SK-N-SH (cell line): ENCODE measurements around the gene TEX19. TPM values are rescaled to one million over a fixed set of nuclear protein-coding genes. Genes with fewer than 3 reads are reported as not detected.

Source experiments
- CTCF ChIA-PET: fragments of 300-600, 350-600 bp; formaldehyde crosslinking; extraction: SDS; loops from one replicate; lab custom pipeline; 2021; lab: Yijun Ruan, JAX
- POLR2A ChIA-PET: fragments of 350-600 bp; sonication (Branson Sonifier 250); formaldehyde crosslinking; extraction: SDS; loops from one replicate; lab custom pipeline; 2020; ENCODE audit warnings: antibody characterized with exemption, inconsistent platforms; lab: Yijun Ruan, JAX
- DNase-seq: peaks from one replicate; pipeline ENCODE4 v3.0.0; 2012
- H2AFZ ChIP-seq: fragments of 200-600 bp; sonication (generic); 2 replicates; pipeline ENCODE4 v1.8.1; 2016; ENCODE audit warnings: antibody characterized with exemption, mild to moderate bottlenecking, low read depth
- H3F3A ChIP-seq: fragments of 200-600 bp; sonication (generic); replicated peaks from 2 replicates; pipeline ENCODE3; 2016; ENCODE audit warnings: antibody characterized with exemption, mild to moderate bottlenecking; ENCODE audit not compliant: insufficient read depth
- H3K27ac ChIP-seq, 2 experiments: fragments of 200-500 bp in 1 of 2; fragments of 200-600 bp in 1 of 2; sonication (Bioruptor generic) in 1 of 2; sonication (generic), shearing (Covaris generic) in 1 of 2; 2 replicates each; pipeline versions ENCODE4 v1.5.1 to v1.6.1; 2014 to 2016; ENCODE audit warnings: low read depth in 2 of 2, inconsistent platforms in 1 of 2, low read length in 1 of 2, mild to moderate bottlenecking in 1 of 2, mixed read lengths in 1 of 2
- H3K27me3 ChIP-seq: fragments of 200-600 bp; sonication (generic), shearing (Covaris generic); 2 replicates; pipeline ENCODE4 v1.6.1; 2016; ENCODE audit warnings: mixed run types; ENCODE audit not compliant: insufficient read depth
- H3K36me3 ChIP-seq, 2 experiments: fragments of 200-500 bp in 1 of 2; fragments of 200-600 bp in 1 of 2; sonication (Bioruptor generic) in 1 of 2; sonication (generic) in 1 of 2; replicated peaks in 1 of 2; 2 replicates each; pipeline versions ENCODE3 to v1.5.1; 2014 to 2016; ENCODE audit warnings: low read length in 1 of 2, mild to moderate bottlenecking in 1 of 2; ENCODE audit not compliant: insufficient read depth in 2 of 2, control insufficient read depth in 1 of 2
- H3K4me1 ChIP-seq, 2 experiments: fragments of 200-500 bp in 1 of 2; fragments of 200-600 bp in 1 of 2; sonication (Bioruptor generic) in 1 of 2; sonication (generic), shearing (Covaris generic) in 1 of 2; 2 replicates each; pipeline versions ENCODE4 v1.5.1 to v1.6.1; 2014 to 2016; ENCODE audit warnings: low read depth in 1 of 2, low read length in 1 of 2, mixed run types in 1 of 2; ENCODE audit not compliant: insufficient read depth in 2 of 2, control insufficient read depth in 1 of 2
- H3K4me2 ChIP-seq: fragments of 200-600 bp; sonication (generic), shearing (Covaris generic); 2 replicates; pipeline ENCODE4 v1.6.1; 2017; ENCODE audit warnings: mixed run types
- H3K4me3 ChIP-seq, 2 experiments: fragments of 200-500 bp in 1 of 2; fragments of 200-600 bp in 1 of 2; sonication (Bioruptor generic) in 1 of 2; sonication (generic), shearing (Covaris generic) in 1 of 2; 2 replicates each; pipeline versions ENCODE4 v1.5.1 to v1.8.1; 2014 to 2016; ENCODE audit warnings: low read depth in 2 of 2, inconsistent platforms in 1 of 2, low read length in 1 of 2, mild to moderate bottlenecking in 1 of 2, mixed read lengths in 1 of 2, moderate library complexity in 1 of 2
- H3K79me2 ChIP-seq: fragments of 200-600 bp; sonication (generic); 2 replicates; pipeline ENCODE4 v1.8.1; 2017; ENCODE audit warnings: mild to moderate bottlenecking; ENCODE audit not compliant: insufficient read depth
- H3K9ac ChIP-seq: fragments of 200-600 bp; sonication (generic); 2 replicates; pipeline ENCODE4 v1.6.1; 2017; ENCODE audit warnings: mixed run types
- H3K9me2 ChIP-seq: fragments of 200-600 bp; sonication (generic); 2 replicates; pipeline ENCODE4 v1.6.1; 2017; ENCODE audit warnings: mixed run types
- H3K9me3 ChIP-seq: fragments of 200-600 bp; sonication (generic); 2 replicates; pipeline ENCODE4 v1.6.1; 2017; ENCODE audit warnings: mixed run types, mild to moderate bottlenecking, moderate library complexity
- H4K20me1 ChIP-seq: fragments of 200-600 bp; sonication (generic); 2 replicates; pipeline ENCODE4 v1.6.1; 2017; ENCODE audit warnings: mild to moderate bottlenecking, mixed run types; ENCODE audit not compliant: insufficient read depth
- ELF1 ChIP-seq: IDR thresholded peaks from 2 replicates; pipeline ENCODE4 v1.4.0; 2012
- FOXJ3 ChIP-seq: sonication (generic); formaldehyde crosslinking; IDR thresholded peaks from 2 replicates; pipeline ENCODE4 v1.5.1; 2020; ENCODE audit warnings: mild to moderate bottlenecking, missing genetic modification reagents
- FOXM1 ChIP-seq: IDR thresholded peaks from 2 replicates; pipeline ENCODE4 v1.4.0; 2012; ENCODE audit warnings: low read depth, mild to moderate bottlenecking
- GABPA ChIP-seq: IDR thresholded peaks from 2 replicates; pipeline ENCODE4 v1.4.0; 2012; ENCODE audit warnings: low read depth, mild to moderate bottlenecking
- IRF3 ChIP-seq: fragments of 150-350 bp; IDR thresholded peaks from 2 replicates; pipeline ENCODE4 v1.6.1; 2016; ENCODE audit warnings: mild to moderate bottlenecking, low read depth, low read length
- MEF2A ChIP-seq: IDR thresholded peaks from 2 replicates; pipeline ENCODE4 v1.4.0; 2012; ENCODE audit warnings: low read depth, borderline replicate concordance
- MXI1 ChIP-seq: IDR thresholded peaks from 2 replicates; pipeline ENCODE4 v1.6.1; 2012; ENCODE audit warnings: mild to moderate bottlenecking, low read depth, low read length, improper control_type of control experiment
- NRF1 ChIP-seq: IDR thresholded peaks from 2 replicates; pipeline ENCODE4 v1.6.1; 2012; ENCODE audit warnings: low read depth, mild to moderate bottlenecking, low read length
- RAD21 ChIP-seq: IDR thresholded peaks from 2 replicates; pipeline ENCODE4 v1.6.1; 2012; ENCODE audit warnings: mild to moderate bottlenecking, low read length
- SMC3 ChIP-seq: IDR thresholded peaks from 2 replicates; pipeline ENCODE4 v1.6.1; 2012; ENCODE audit warnings: low read depth, low read length, improper control_type of control experiment
- TCF12 ChIP-seq: IDR thresholded peaks from 2 replicates; pipeline ENCODE4 v1.4.0; 2012
- WGBS: methylation state at CpG from one replicate; pipeline ENCODE4 v1.1.6; 2017; ENCODE audit warnings: low lambda C conversion rate; 5-methylcytosine and 5-hydroxymethylcytosine counted together
- polyA plus RNA-seq, 3 experiments: library from polyadenylated mRNA; depleted of rRNA; stranded (reverse); fragments of >200 nt; gene quantifications; 2 replicates each; pipeline ENCODE4 v1.2.3, GENCODE V29; 2012
- TF ChIP-seq, protein P1 (sequence below): fragments of 200-600 bp; sonication (generic); IDR thresholded peaks from 2 replicates; pipeline ENCODE4 v1.6.1; 2017; ENCODE audit warnings: antibody characterized with exemption, mild to moderate bottlenecking, moderate library complexity
- TF ChIP-seq, protein P2 (sequence below): IDR thresholded peaks from 2 replicates; pipeline ENCODE4 v1.4.0; 2012; ENCODE audit warnings: low read depth, borderline replicate concordance
- TF ChIP-seq, protein P3 (sequence below): fragments of 150-350 bp; IDR thresholded peaks from 2 replicates; pipeline ENCODE4 v1.6.1; 2017; ENCODE audit warnings: antibody characterized with exemption, low read length, low read depth, borderline replicate concordance

Gene TEX19
- 0.10 and 0.11 TPM in 2 replicates for polyA plus RNA-seq (2012; rRNA removed)
- 0.08 and 0.12 TPM in 2 replicates for polyA plus RNA-seq (2012; cell fraction: cytosol; rRNA removed)
- 0.08 and 0.11 TPM in 2 replicates for polyA plus RNA-seq (2012; cell fraction: nucleus; rRNA removed)

GRCh38 chr17:82358465-82359350 lies at the start of gene TEX19:
Gene TEX19 (plus strand): TSS chr17:82359247. CDS start chr17:82362151, 2,904 bp downstream.
- H3K9me3 ChIP-seq = no peaks in the 10 kb centered on the region
- no peaks in the 10 kb centered on the region for H3K79me2 ChIP-seq
- DNase-seq = peak; percentile 72
- H3K27ac ChIP-seq = peak within 1 kb of the TSS in 1 of 2 experiments; percentile 26; a peak in 1 of 4 replicates
- H3K4me1 ChIP-seq = peaks cover 0 to 8% of the 10 kb centered on the region in 2 experiments; a peak in 1 of 4 replicates
- H3K4me3 ChIP-seq = no peak within 1 kb of the TSS; a peak in 1 of 4 replicates
- no peaks in the 10 kb centered on the region for H4K20me1 ChIP-seq
- no peaks in the 10 kb centered on the region for H3K36me3 ChIP-seq
- H2AFZ ChIP-seq = peak within 1 kb of the TSS; percentile 25; the same call in 1 of the 2 replicates
- H3F3A ChIP-seq = peaks cover 9% of the 10 kb centered on the region
- POLR2A ChIA-PET = no interaction called here
- 69% methylated on average over 21 of the region's 21 CpGs for WGBS
- H3K9ac ChIP-seq = no peak within 1 kb of the TSS
- CTCF ChIA-PET = interaction anchor here (0.6 to 5.5 kb wide), 13 partner anchors 12 to 183 kb away, joined by 3 to 76 read pairs (median 5); partner anchors contain the start of gene HEXD
- TF ChIP-seq ELF1 = peak; percentile 41; the same call in 1 of the 2 replicates
- no peak for TF ChIP-seq FOXJ3 (CRISPR knock-in tag)
- TF ChIP-seq, protein P1, sequence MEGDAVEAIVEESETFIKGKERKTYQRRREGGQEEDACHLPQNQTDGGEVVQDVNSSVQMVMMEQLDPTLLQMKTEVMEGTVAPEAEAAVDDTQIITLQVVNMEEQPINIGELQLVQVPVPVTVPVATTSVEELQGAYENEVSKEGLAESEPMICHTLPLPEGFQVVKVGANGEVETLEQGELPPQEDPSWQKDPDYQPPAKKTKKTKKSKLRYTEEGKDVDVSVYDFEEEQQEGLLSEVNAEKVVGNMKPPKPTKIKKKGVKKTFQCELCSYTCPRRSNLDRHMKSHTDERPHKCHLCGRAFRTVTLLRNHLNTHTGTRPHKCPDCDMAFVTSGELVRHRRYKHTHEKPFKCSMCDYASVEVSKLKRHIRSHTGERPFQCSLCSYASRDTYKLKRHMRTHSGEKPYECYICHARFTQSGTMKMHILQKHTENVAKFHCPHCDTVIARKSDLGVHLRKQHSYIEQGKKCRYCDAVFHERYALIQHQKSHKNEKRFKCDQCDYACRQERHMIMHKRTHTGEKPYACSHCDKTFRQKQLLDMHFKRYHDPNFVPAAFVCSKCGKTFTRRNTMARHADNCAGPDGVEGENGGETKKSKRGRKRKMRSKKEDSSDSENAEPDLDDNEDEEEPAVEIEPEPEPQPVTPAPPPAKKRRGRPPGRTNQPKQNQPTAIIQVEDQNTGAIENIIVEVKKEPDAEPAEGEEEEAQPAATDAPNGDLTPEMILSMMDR = peak; percentile 15; the same call in 1 of the 2 replicates
- peak; percentile 40 for TF ChIP-seq RAD21
- TF ChIP-seq SMC3 = peak; percentile 23; the same call in 1 of the 2 replicates
- TF ChIP-seq FOXM1 = no peak
- TF ChIP-seq, all 33 proteins: peak for 4
- H3K27me3 ChIP-seq = no peaks in the 10 kb centered on the region; the same call in 1 of the 2 replicates
- no peak within 1 kb of the TSS for H3K4me2 ChIP-seq
- no peaks in the 10 kb centered on the region for H3K9me2 ChIP-seq

DNA sequence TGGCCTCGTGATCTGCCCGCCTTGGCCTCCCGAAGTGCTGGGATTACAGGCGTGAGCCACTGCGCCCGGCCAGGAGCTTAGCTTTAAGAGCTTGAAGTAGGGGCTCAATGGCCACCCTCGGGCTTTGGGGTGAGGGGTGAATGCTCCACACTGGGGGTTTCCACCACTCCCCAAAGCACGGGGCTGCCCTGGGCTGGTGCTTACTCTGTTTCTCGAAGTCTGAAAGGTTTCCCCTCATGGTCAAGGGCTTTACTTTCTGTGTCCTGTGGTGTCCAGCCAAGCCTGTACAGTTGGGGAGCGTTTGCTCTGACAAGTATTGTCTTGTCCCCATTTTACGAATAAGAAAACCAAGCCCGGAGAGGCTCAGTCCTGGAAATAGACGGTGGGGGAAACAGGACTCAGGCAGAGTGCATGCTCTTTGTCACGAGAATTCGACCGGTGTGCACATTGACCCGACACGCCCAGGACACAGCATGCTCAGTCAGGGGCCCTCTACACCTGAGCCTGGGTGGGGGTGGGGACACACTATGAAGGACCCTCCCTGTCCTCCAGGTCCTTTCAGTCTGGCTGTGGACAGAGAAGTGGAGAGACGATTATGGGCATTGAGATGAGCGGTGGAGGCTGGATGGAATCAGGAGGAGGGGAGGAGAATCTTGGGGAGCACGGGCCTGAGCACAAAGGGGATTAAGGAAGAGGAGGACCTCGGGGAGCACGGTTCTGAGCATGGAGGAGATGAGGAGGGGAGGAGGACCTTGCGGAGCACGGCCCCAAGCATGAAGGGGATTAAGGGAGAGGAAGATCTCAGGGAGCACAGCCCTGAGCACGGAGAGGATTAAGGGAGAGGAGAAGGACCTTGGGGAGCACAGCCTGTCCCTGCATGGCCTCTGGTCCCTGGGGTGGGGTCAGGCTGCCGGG lies 49.1 kb upstream of the TEX19 start:
- no peaks in the 10 kb centered on the region; the same call in 1 of the 2 replicates for H3K27me3 ChIP-seq
- no peaks in the 10 kb centered on the region for H3K79me2 ChIP-seq
- TF ChIP-seq TCF12 (no peak), GABPA (no peak), NRF1 (no peak), MXI1 (no peak), MEF2A (no peak), FOXJ3 (CRISPR knock-in tag) (no peak), IRF3 (no peak)
- TF ChIP-seq, protein P2, sequence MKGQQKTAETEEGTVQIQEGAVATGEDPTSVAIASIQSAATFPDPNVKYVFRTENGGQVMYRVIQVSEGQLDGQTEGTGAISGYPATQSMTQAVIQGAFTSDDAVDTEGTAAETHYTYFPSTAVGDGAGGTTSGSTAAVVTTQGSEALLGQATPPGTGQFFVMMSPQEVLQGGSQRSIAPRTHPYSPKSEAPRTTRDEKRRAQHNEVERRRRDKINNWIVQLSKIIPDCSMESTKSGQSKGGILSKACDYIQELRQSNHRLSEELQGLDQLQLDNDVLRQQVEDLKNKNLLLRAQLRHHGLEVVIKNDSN = no peak
- TF ChIP-seq, protein P3, sequence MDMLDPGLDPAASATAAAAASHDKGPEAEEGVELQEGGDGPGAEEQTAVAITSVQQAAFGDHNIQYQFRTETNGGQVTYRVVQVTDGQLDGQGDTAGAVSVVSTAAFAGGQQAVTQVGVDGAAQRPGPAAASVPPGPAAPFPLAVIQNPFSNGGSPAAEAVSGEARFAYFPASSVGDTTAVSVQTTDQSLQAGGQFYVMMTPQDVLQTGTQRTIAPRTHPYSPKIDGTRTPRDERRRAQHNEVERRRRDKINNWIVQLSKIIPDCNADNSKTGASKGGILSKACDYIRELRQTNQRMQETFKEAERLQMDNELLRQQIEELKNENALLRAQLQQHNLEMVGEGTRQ = no peak
- TF ChIP-seq, protein P1 = no peak
- H3K9ac ChIP-seq = no peak overlapping the region
- H3K4me1 ChIP-seq = peaks cover 0 to 8% of the 10 kb centered on the region in 2 experiments; a peak in 1 of 4 replicates
- H3K9me2 ChIP-seq = no peaks in the 10 kb centered on the region
- no peak overlapping the region for H3K27ac ChIP-seq
- no peak overlapping the region for H3K4me3 ChIP-seq
- H3F3A ChIP-seq = no peaks in the 10 kb centered on the region
- H3K4me2 ChIP-seq = no peak overlapping the region
- no peak overlapping the region for H2AFZ ChIP-seq
- no peaks in the 10 kb centered on the region for H4K20me1 ChIP-seq
- no peaks in the 10 kb centered on the region for H3K36me3 ChIP-seq
- ChIA-PET POLR2A (no interaction called here), CTCF (interaction anchor here (0.6 to 15.1 kb wide), 7 partner anchors 10 to 350 kb away, joined by 3 to 153 read pairs (median 4); no protein-coding TSS in a partner anchor)
- no peak for DNase-seq
- 73% methylated on average over 27 of the region's 27 CpGs for WGBS
- no peaks in the 10 kb centered on the region for H3K9me3 ChIP-seq
